SIG-M5 treated with dmso at 0.1 percent for 504 hours (cell line): ENCODE measurements around the gene AATK.

Experiments
- DNase-seq: peaks from one replicate; lab custom pipeline; 2025; ENCODE audit not compliant: unreplicated experiment; lab: John Stamatoyannopoulos, UW

AATK gene

GRCh38 chr17:81183807-81184206 lies 17.8 kb upstream of the AATK start:
- DNase-seq, result no peak

DNA sequence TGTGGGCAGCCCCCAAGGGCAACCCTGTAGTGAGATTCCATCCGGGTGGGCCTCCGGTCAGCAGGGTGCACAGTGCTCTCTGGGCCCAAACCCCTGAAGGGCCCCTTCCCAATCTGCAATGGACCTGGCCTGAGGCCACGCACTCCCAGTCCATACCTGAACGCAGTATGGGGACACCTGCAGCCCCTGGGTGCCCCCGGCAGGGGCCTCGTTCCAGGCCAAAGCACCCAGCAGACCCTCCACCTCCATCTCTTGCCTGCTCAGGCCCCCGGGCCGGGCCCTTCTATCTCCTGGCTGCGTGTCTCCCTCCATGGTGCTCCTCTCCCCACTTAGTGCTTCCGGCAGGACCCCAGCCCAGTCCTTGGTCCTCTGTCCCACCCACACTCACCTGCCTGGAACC lies 17.3 kb upstream of the AATK start:
- DNase-seq, result no peak

- no peak for DNase-seq
These were observed 16.6 kb upstream of the AATK start for GRCh38 chr17:81182596-81182995.

GRCh38 chr17:81181811-81182185 lies 15.8 kb upstream of the AATK start:
- no peak for DNase-seq

- DNase-seq, result no peak
These were observed 15.1 kb upstream of the AATK start for GRCh38 chr17:81180836-81181810.

- DNase-seq, result no peak
These were observed 13.8 kb upstream of the AATK start for GRCh38 chr17:81179861-81180260.

GRCh38 chr17:81179220-81179619 lies 13.2 kb upstream of the AATK start:
- DNase-seq, result no peak

DNA sequence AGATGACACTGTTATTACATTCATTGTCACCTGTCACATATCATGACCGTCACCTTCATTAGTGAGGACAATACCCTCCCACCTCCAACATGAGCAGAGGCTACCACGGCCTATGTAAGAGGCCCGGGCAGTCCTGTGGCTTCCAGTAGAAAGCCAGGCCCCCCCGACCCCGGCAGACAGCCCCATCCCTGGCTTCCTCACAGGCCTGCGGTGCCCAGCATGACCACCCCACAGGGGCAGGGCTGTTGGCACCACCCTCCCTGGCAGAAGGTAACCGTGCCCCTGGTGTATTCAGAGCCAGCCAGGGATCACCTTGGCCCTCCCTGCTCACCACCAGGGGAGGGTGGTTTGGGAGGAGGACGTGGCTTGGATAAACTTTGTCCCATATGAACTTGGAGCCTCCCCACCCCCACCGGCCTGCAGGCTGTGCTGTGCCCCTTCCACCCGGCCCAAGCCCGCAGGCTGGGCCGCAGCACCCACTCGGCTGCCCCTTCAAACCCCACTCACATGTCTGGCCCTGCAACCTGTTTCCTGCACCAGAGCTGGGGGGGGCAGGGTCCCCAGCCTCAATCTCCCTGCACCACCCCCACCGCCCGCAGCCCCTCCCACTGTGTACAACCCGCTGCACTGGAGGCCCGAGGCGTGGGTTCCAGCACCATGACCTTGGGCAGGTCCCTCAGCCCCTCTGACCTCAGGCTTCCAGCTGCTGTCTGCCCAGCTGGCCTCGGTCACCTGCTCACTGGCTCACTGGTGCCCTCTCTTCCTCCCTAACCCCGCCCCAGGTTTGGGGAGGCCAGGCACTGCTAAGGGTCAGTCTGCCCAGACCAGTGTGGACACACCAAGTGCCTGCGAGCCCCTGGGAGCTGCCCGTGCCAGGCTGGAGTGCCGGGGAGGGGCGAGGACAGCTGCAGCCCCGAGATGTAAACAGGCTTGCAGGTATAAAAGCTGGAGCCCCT lies 12.4 kb upstream of the AATK start:
- DNase-seq, result no peak

- DNase-seq, result no peak
These were observed 10.6 kb upstream of the AATK start for GRCh38 chr17:81176666-81177065.

DNA sequence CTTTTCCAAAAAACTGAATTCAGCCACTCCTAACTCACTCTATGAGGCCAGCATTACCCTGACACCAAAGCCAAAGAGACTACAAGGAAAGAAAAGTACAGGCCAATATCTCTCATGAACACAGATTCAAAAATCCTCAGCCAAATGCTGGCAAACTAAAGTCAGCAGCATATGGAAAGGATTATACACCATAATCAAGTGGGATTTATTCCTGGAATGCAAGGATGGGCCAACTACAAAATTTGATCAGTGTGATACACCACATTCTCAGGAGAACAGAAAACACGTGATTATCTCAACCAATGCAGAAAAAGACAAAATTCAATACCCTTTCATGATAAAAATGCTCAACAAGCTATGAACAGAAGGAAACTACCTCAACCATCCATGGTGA lies 7.7 kb upstream of the AATK start:
- no peak for DNase-seq

DNA sequence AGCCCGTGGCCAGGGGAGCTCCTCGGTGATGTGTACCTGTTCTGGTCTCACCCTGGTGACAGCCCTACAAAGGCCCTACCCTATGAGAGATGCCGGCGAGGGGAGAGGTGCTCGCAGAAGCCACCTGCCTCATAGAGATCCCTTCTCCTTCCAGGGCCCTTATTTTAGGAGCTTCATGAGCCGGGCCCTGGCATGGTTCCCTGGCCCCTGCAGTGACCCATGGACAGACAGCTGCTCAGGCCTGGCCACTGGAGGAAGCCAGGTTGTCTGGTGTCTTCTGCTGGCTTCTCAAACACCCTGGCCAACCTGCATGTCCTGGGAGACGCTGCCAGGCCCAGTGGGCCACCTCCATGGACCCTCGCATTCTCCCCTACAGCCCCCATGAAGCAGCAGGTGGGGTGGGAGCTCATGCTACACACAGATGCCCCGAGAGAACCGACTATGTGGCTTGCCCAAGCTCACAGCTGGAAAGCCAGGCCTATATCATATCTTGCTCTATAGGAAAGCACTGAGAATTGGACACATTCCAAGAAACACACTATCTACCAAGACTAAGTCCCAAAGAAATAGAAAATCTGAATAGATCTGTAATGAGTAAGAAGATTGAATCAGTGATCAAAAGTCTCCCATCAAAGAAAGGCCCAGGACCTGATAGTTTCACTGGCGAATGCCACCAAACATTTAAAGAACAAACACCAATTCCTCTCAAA lies 7.2 kb upstream of the AATK start:
- DNase-seq, result no peak

DNA sequence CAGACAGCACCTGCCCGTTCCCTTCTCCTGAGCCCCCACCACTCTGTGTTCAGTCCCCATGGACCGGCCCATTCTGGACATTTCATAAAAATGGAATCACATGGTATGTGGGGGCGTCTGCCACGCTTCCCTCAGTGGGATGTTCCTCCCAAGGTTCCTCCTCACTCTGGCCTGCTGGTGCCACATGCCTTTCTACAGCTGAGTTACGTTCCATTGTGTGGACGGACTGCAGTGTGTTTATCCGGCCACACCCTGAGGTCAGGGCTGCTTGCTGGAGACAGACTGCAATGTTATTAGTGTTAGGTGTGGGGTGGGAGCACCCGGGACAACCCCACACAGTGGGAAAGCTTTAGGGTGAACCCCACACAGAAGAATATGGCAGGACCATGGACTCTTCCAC lies 5.9 kb upstream of the AATK start:
- no peak for DNase-seq

DNA sequence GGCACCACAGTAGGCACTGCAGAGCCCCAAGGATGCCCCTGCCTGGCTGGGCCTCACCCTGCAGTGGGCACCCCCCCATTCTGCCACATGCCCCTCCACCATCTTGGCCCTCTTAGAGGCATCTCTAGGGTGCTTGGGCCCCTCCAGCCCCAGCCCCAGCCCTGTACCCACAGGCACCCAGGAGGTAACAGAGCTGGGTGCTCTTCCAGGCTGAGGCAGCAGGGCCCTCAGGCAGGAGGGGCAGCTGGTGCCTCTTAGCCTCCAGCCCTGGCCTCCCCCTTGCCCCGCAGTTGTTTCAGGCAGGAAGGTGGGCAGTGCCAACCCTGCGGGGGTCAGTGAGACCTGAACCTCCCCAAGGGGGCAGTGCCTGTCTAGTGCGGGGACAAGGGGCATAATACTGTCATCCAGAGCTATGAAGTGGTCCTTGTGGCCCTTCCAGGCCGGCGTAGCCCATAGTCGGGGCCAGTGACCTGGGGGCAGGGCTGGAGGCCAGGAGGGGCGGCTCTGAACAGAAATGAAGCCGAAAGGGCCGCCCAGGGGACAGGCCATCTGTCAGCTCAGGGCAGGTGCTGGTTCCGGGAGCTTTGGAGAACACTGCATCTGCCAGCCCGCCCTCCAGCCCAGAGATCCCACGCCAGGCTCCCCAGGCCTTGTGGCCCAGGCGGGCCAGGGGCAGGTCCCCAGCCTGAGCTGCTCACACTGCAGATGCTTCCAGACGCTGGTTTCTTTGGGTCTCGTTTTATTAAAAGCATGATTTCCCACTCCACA lies 4.9 kb upstream of the AATK start:
- no peak for DNase-seq

GRCh38 chr17:81169870-81170309 lies 3.9 kb upstream of the AATK start:
- no peak for DNase-seq

GRCh38 chr17:81167638-81168037 lies 1.6 kb upstream of the AATK start:
- DNase-seq, result no peak

GRCh38 chr17:81167194-81167524 lies 1.1 kb upstream of the AATK start:
- no peak for DNase-seq

GRCh38 chr17:81165246-81166032 lies 582 bp downstream of the AATK start, which contains the start of gene PVALEF:
Gene PVALEF, plus strand, starts transcription at chr17:81165507. Its CDS starts 15,720 bp downstream, at chr17:81181227.
- DNase-seq, result no peak

GRCh38 chr17:81164371-81165245 lies 1.4 kb downstream of the AATK start:
- DNase-seq, result no peak
